ENCODE measurements around the gene CTNNBIP1.

- TF ChIP-seq, protein P1, sequence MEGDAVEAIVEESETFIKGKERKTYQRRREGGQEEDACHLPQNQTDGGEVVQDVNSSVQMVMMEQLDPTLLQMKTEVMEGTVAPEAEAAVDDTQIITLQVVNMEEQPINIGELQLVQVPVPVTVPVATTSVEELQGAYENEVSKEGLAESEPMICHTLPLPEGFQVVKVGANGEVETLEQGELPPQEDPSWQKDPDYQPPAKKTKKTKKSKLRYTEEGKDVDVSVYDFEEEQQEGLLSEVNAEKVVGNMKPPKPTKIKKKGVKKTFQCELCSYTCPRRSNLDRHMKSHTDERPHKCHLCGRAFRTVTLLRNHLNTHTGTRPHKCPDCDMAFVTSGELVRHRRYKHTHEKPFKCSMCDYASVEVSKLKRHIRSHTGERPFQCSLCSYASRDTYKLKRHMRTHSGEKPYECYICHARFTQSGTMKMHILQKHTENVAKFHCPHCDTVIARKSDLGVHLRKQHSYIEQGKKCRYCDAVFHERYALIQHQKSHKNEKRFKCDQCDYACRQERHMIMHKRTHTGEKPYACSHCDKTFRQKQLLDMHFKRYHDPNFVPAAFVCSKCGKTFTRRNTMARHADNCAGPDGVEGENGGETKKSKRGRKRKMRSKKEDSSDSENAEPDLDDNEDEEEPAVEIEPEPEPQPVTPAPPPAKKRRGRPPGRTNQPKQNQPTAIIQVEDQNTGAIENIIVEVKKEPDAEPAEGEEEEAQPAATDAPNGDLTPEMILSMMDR (IDR thresholded peaks at IDR 0.05; ENCODE audit: borderline replicate concordance, extremely low read depth, low read length, poor library complexity, severe bottlenecking): no peak
- no peak for TF ChIP-seq EZH2 (IDR thresholded peaks at IDR 0.05; ENCODE audit: borderline replicate concordance, low read depth, low read length, severe bottlenecking)
Measured at GRCh38 chr1:9901148-9902059, 8.7 kb downstream of the CTNNBIP1 start.
